Measurements from ENCODE around the gene LPAR1.

LPAR1 gene

GRCh38 chr9:110918316-110919049 lies 119.8 kb downstream of the LPAR1 start:
- DNase-seq (ENCODE audit: low read depth), result peak; percentile 68

DNA sequence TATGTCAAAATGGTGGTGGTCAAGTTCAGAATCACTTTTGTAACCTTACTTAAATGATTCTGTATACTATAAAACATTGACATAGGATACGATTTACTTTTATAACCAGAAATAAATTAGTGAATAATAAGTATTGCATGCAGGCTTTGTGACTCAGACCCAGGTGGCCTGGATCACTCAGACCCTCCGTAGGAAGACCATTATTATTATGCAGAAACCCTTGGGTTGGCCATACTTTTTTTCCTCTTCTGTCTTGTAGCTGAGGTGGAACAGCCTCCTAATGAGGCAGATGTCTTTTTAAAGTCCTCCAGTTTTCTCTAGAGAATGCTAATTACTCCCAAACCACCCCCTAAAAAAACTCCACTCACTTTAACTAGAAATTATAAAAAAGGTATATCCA lies 121.9 kb downstream of the LPAR1 start:
- no peak for DNase-seq (ENCODE audit: low read depth)

DNA sequence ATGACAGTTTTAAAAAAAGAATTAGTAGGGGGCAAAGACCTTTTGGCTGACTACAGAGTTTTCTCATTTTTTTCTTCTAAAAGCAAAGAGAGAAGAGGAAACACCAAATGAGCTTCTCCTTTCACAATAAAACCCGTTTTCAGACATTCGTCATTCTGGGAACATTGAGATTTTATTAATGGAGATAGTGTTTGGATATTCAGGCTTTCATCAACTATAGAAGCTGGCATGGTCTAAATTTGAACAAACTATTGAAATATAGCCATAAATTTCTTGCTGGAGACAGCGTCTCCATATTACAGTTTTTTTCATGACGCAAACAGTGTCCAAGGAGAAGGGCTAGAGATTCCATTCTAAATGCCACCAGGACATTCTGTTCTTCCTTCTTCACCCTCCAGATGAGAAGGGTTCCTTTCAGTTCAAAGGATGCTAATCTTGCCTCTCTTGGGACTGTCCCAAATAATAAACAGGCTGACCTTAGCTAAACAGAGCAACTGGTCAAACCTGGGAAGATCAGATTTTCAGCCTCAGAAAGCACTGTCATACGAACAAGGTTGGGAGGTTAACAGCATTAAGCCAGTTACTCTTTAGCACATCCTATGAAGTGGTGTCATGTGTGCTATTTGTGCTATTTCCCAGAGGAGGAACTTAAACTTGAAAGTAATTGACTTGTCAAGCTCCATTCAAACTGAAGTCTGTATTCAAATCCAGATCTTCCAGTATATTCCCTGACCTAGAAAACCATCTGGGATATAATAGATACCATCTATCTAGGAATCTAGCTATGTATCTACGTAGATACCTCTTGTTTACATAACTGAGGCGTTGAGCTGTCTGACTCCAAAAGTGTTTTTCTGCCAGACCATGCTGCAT lies 125.6 kb downstream of the LPAR1 start:
- DNase-seq (ENCODE audit: low read depth), result peak; percentile 76

- peak; percentile 86 for DNase-seq (ENCODE audit: low read depth)
These were observed 126.4 kb downstream of the LPAR1 start for GRCh38 chr9:110911659-110912418.

GRCh38 chr9:110908894-110909293 lies 129.4 kb downstream of the LPAR1 start:
- DNase-seq (ENCODE audit: low read depth), result peak; percentile 21

GRCh38 chr9:110900917-110901316 lies 137.4 kb downstream of the LPAR1 start:
- peak; percentile 14 for DNase-seq (ENCODE audit: low read depth)

- DNase-seq (ENCODE audit: low read depth), result no peak
These were observed 137.8 kb downstream of the LPAR1 start for GRCh38 chr9:110900456-110900855.

- DNase-seq (ENCODE audit: low read depth), result no peak
These were observed 139.4 kb downstream of the LPAR1 start for GRCh38 chr9:110898866-110899265.

DNA sequence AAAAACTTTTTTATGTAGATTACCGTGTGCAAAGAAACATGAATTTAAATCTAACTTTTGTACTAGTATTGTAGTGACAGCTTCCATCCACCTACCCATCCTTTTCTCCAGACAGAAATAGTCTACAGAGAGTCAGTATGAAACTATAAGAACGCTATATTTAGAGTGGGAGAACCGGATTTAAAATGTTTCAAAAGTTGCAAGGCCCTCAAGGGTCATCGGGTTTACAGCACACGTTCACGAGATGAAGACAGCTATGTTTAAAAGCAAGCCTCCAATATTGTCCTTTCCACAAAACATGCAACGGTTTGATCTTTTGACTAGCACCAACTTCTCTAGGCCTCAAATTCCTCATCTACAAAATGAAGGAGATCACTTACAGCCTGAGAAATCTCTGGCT lies 139.9 kb downstream of the LPAR1 start:
- DNase-seq (ENCODE audit: low read depth), result no peak

- no peak for DNase-seq (ENCODE audit: low read depth)
These were observed 140.3 kb downstream of the LPAR1 start for GRCh38 chr9:110897943-110898342.

GRCh38 chr9:110895147-110895905 lies 142.9 kb downstream of the LPAR1 start:
- DNase-seq (ENCODE audit: low read depth), result no peak

DNA sequence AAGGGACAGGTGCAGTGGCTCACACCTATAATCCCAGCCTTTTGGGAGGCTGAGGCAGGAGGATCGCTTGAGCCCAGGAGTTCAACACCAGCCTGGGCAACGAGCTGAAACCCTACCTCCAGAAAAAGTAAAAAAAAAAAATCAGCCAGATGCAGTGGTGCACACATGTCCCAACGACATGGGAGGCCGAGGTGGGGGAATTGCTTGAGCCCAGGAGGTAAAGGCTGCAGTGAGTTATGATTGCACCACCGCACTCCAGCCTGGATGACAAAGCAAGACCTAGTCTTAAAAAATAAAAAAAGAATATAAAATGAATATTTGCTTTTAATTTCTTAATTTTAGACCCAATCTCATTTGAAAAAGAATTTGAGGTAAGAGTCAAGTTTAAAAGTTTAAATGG lies 143.5 kb downstream of the LPAR1 start:
- DNase-seq (ENCODE audit: low read depth), result no peak

DNA sequence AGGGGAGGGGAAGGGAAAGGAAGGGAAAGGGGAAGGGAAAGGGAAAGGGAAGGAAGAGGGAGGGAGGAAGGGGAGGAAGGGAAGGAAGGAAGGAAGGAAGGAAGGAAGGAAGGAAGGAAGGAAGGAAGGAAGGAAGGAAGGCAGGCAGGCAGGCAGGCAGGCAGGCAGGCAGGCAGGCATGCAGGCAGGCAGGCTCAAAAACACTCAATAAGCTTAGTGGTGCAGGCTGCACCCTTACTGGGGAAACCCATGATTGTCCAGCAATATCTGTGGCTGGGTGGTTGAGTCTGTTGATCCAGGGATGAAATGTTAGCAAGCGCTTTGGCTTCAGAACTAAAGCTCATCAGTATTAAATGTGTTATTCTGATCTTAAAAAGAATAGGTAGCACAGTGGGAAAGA lies 145.6 kb downstream of the LPAR1 start:
- DNase-seq (ENCODE audit: low read depth), result no peak

DNA sequence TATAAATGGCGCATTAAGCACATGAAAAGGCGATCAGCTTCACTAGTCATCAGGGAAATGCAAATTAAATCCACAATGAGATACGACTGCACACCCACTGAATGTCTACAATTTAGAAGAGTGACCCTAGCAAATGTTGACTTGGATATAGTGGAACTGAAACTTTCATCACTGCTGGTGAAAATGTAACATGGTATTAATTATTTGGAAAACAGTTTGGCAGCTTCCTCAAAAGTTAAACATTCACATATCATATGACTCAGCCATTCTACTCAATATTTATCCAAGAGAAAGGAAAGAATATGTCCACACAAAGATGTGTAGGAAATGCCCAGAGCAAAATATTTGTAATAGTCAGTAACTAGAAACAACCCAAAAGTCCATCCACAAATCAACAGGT lies 146.5 kb downstream of the LPAR1 start:
- DNase-seq (ENCODE audit: low read depth), result no peak

GRCh38 chr9:110890416-110890815 lies 147.9 kb downstream of the LPAR1 start:
- DNase-seq (ENCODE audit: low read depth), result no peak

DNA sequence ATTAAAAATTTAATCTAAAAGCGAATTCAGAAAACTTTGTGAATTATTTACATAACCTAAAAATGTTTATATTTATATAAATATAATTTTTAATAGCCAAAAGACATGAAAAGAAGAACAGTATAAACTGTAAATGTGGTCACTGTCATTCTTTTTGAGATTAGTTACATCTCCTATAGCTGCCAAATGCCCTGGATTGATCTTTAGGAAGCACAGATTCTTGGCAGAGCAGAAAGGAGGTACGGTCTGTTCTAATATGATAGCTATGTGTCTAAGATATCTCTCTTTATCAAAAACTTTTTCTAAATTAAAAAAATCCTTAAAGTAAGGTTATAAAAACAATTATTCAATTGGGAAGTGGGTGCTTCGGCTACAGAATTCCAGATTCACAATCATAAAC lies 151.0 kb downstream of the LPAR1 start:
- no peak for DNase-seq (ENCODE audit: low read depth)

DNA sequence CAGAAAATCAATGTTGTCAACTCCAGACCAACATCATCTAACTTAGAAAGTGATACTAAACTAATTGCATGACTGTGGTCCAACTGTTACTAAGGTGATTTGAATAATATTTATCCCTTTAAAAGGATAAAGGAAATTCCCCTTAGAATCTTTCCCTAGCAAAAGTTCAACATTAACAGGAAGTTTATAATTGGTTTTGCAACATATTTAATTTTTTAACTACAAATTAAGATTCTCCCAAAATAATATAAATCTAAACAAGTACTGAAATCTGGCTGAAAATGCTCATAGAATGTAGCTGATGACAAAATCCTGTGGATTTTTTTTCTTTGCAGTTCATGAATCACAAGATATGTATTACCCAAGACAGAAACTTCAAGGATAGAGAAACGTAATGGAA lies 151.4 kb downstream of the LPAR1 start:
- DNase-seq (ENCODE audit: low read depth), result peak; percentile 77

DNA sequence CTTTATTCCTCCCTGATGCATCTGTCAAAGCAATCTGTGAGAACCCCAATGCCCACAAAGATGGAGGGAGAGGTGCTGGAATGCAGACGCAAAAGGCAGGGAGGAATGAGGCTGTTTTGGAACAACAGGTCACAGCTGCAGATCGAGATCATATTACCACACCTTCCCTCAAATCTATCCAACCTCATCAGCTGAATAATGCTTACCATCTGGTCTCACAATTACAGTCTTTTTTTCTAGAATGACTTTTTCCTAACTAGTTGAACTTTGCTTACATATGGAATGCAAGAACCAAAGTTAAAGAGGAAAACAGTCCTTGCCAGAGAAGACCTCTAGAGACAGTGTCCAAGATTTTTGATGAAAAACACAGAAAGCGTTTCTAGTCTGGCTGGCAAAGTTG lies 158.1 kb downstream of the LPAR1 start:
- peak; percentile 41 for DNase-seq (ENCODE audit: low read depth)

DNA sequence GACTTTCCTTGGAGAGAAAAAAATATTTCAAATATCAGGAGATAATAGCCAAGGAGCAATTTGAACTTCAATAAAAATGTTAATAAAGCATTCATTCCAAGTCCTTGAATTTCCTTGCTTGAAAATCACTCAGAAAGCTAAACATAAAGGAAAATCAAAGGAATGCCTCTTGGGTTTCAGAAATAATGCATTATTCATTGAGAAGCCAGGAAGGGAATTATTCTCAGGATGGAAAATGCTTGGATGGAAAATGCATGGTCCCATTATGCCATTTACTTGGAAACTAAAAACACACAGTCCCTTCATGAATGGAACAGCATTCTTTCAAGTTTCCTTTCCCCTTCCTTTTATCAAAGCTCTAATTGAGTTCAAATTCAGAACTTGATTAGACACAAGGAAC lies 160.9 kb downstream of the LPAR1 start:
- DNase-seq (ENCODE audit: low read depth), result no peak

DNA sequence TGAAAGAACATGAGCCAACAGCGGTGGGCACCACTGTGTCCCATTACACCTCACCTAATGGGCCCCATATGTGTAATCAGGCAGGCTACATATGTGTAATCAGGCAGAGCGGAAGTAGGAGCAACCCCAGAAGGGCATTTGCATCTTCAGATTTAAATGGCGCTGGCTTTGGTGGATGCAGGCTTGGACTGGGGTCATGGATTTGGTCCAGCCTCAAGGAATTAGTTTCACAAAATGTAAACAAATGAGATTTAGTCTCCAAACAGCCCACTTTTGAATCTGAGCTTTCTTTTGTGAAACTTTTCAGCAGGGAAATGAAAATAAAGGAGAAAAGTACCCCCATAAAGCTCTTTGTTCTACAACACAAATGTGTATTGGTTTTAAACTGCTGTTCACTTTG lies 161.3 kb downstream of the LPAR1 start:
- no peak for DNase-seq (ENCODE audit: low read depth)

DNA sequence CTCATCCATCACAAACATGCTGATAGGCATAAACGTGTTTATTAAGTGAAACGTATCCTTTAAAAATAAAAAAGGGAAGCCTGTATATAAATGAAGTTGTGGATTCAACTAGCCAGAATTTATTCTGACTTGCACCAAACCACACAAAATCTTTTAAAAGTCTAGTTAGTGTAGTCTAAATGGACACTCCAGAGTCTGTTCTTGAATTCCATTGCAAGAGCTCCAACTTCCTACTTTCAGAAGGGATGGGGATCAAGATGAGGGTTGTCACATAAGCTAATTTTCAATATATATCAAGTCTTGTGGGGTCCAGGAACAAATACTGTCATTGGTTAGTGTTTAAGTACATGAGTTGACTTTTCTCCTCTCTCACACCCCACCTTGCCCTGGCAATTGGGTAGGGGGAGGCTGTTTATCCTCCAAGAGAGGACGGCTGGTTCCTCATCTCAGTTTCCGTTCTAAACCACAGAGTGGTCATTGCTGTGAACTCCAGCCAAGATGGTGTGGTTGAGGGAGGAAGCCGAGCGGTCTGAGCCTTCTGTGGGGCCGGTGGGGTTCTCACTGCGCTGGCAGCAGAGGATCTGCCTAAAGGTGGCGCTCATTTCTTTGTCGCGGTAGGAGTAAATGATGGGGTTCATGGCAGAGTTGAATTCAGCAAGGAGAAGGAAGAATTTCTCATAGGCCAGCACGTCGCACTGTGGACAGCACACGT lies 163.2 kb downstream of the LPAR1 start:
- DNase-seq (ENCODE audit: low read depth), result no peak
